Endothelial cell of umbilical vein (primary cell): ENCODE data around the gene KLC1. TPM values are rescaled to one million over a fixed set of nuclear protein-coding genes. Genes with fewer than 3 reads are reported as not detected.
A peak's percentile ranks its signal among the peaks of the same experiment; 100 is the strongest.

ENCODE experiments used
- BruUV-seq: library from RNA; stranded (reverse); fragments of 400-500 nt; replicated peaks from 2 replicates; lab custom pipeline; 2021; lab: Mats Ljungman, UMichigan
- CTCF ChIA-PET: fragments of 300-600, 350-600 bp; sonication (Branson Sonifier 250); formaldehyde crosslinking; loops from one replicate; lab custom pipeline; 2021; ENCODE audit warnings: antibody characterized with exemption, inconsistent platforms; lab: Charles Lee
- POLR2A ChIA-PET: fragments of 300-600, 350-600 bp; sonication (Branson Sonifier 250); formaldehyde crosslinking; loops from one replicate; lab custom pipeline; 2021; ENCODE audit warnings: antibody characterized with exemption, inconsistent platforms; lab: Charles Lee
- DNase-seq: peaks from one replicate; pipeline ENCODE4 v3.0.0-alpha.2; 2011; ENCODE audit warnings: low read depth, low spot score
- FAIRE-seq: peaks from 2 replicates; lab custom pipeline; 2011; peaks lifted over from hg19 to GRCh38; lab: Jason Lieb, UNC
- H2AFZ ChIP-seq: 2 replicates; pipeline ENCODE4 v1.6.0; 2012; ENCODE audit warnings: low read depth, low read length, control low read depth, inconsistent platforms
- H3K27ac ChIP-seq: 2 replicates; pipeline ENCODE4 v1.5.1; 2011; ENCODE audit warnings: low read depth, mild to moderate bottlenecking, control low read depth, low read length, moderate library complexity; ENCODE audit not compliant: insufficient read depth
- H3K27me3 ChIP-seq, 2 experiments: 2 replicates each; pipeline versions ENCODE4 v1.6.0 to v1.6.1; 2011; ENCODE audit warnings: low read length in 2 of 2, mixed read lengths in 1 of 2; ENCODE audit not compliant: control insufficient read depth in 2 of 2, insufficient read depth in 2 of 2
- H3K36me3 ChIP-seq, 2 experiments: 2 replicates in 1 of 2; 3 replicates in 1 of 2; pipeline ENCODE4 v1.5.1; 2011; ENCODE audit warnings: low read length in 2 of 2, mild to moderate bottlenecking in 1 of 2, moderate library complexity in 1 of 2; ENCODE audit not compliant: control insufficient read depth in 2 of 2, insufficient read depth in 2 of 2; ENCODE audit errors: extremely low read depth in 1 of 2
- H3K4me1 ChIP-seq: 3 replicates; pipeline ENCODE4 v1.5.1; 2011; ENCODE audit warnings: mild to moderate bottlenecking, low read length; ENCODE audit not compliant: control insufficient read depth, insufficient read depth; ENCODE audit errors: extremely low read depth
- H3K4me2 ChIP-seq: 2 replicates; pipeline ENCODE4 v1.6.1; 2011; ENCODE audit warnings: low read length, control low read depth, mixed read lengths; ENCODE audit not compliant: insufficient read depth
- H3K4me3 ChIP-seq, 3 experiments: fragments of 200-600 bp in 1 of 3; sonication (generic), shearing (Covaris generic) in 1 of 3; replicated peaks in 1 of 3; 2 replicates each; pipeline ENCODE4 v1.5.1; 2011 to 2016; ENCODE audit warnings: control low read depth in 3 of 3, low read length in 3 of 3, mild to moderate bottlenecking in 2 of 3, inconsistent platforms in 1 of 3, low read depth in 1 of 3, moderate library complexity in 1 of 3; ENCODE audit not compliant: insufficient read depth in 1 of 3
- H3K79me2 ChIP-seq: 2 replicates; pipeline ENCODE4 v1.6.0; 2012; ENCODE audit warnings: low read length, inconsistent platforms; ENCODE audit not compliant: control insufficient read depth, insufficient read depth
- H3K9ac ChIP-seq: replicated peaks from 2 replicates; pipeline ENCODE3; 2011; ENCODE audit warnings: low read length, control low read depth; ENCODE audit not compliant: insufficient read depth; ENCODE audit errors: extremely low read depth
- H3K9me1 ChIP-seq: replicated peaks from 3 replicates; pipeline ENCODE4 v1.6.0; 2011; ENCODE audit warnings: mild to moderate bottlenecking, low read length; ENCODE audit not compliant: control insufficient read depth, insufficient read depth; ENCODE audit errors: extremely low read depth
- H3K9me3 ChIP-seq: replicated peaks from 2 replicates; pipeline ENCODE4 v1.5.1; 2012; ENCODE audit warnings: low read length, inconsistent platforms; ENCODE audit not compliant: control insufficient read depth, insufficient read depth
- H4K20me1 ChIP-seq: replicated peaks from 2 replicates; pipeline ENCODE3; 2011; ENCODE audit warnings: mild to moderate bottlenecking, low read length; ENCODE audit not compliant: control insufficient read depth, insufficient read depth; ENCODE audit errors: extremely low read depth
- CTCF ChIP-seq, 2 donors: IDR thresholded peaks; 1 replicate in 1 of 2; 2 replicates in 1 of 2; pipeline ENCODE4 v1.5.1; 2011; ENCODE audit warnings: low read length in 2 of 2, mild to moderate bottlenecking in 2 of 2, moderate library complexity in 2 of 2, control low read depth in 1 of 2, inconsistent platforms in 1 of 2, low read depth in 1 of 2; ENCODE audit not compliant: insufficient read depth in 1 of 2; ENCODE audit errors: extremely low read depth in 1 of 2
- MAX ChIP-seq: IDR thresholded peaks from 2 replicates; pipeline ENCODE4 v1.6.1; 2011; ENCODE audit not compliant: insufficient read depth, insufficient read length
- MYC ChIP-seq: IDR thresholded peaks from one replicate; pipeline ENCODE4 v1.6.1; 2011; ENCODE audit warnings: mild to moderate bottlenecking, low read depth, low read length
- POLR2A ChIP-seq: IDR thresholded peaks from 2 replicates; pipeline ENCODE4 v1.6.1; 2012; ENCODE audit warnings: low read depth, mild to moderate bottlenecking, control low read depth, low read length
- dilution Hi-C: fragments of 300-500 bp; cut with MboI; formaldehyde crosslinking; loops from one replicate; pipeline ENCODE4 v1.15.0; 2019; ENCODE audit warnings: low sequenced_read_pairs; ENCODE audit not compliant: extremely low pct_ligation_motif_present
- intact Hi-C: fragments of 100-400 bp; cut with micrococcal nuclease; formaldehyde crosslinking; loops from one replicate; pipeline ENCODE4 v1.10.0; 2022
- polyA plus RNA-seq, 4 experiments: library from polyadenylated mRNA; depleted of rRNA in 3 of 4; stranded (reverse) in 3 of 4; unstranded in 1 of 4; fragments of >200 nt; gene quantifications; 2 replicates each; pipeline versions ENCODE4 v1.2.1 to v1.2.3, GENCODE V29; 2011 to 2012; ENCODE audit warnings: missing spikeins in 1 of 4
- total RNA-seq: library from RNA; stranded (reverse); gene quantifications from 2 replicates; pipeline ENCODE4 v1.2.3, GENCODE V29; 2021

KLC1 gene
- total and polyA plus RNA-seq, 2 donors (not counting 3 experiments of a cell fraction or from before 2014, with no cell fraction given) = 124 to 233 TPM

- no peaks in the 10 kb centered on the region for H3K9me1 ChIP-seq
- ChIA-PET CTCF (interaction anchor here (0.5 to 2.0 kb wide), 15 partner anchors 10 to 110 kb away, joined by 3 to 17 read pairs (median 4); partner anchors contain the start of genes XRCC3 and ZFYVE21), POLR2A (no interaction called here)
- H3K27ac ChIP-seq = no peak overlapping the region
- no peaks in the 10 kb centered on the region for H3K4me1 ChIP-seq
- H3K36me3 ChIP-seq = peaks cover 27 to 47% of the 10 kb centered on the region in 2 experiments
- H4K20me1 ChIP-seq = no peaks in the 10 kb centered on the region
- no peak overlapping the region for H2AFZ ChIP-seq
- no TSS peak for BruUV-seq
- no peak overlapping the region for H3K9ac ChIP-seq
- H3K79me2 ChIP-seq = peaks cover 4% of the 10 kb centered on the region
- H3K9me3 ChIP-seq = no peaks in the 10 kb centered on the region
- DNase-seq (peak; percentile 66), FAIRE-seq (peak; percentile 79)
- no peaks in the 10 kb centered on the region for H3K27me3 ChIP-seq
- no peak overlapping the region for H3K4me3 ChIP-seq
- no peak overlapping the region for H3K4me2 ChIP-seq
- dilution Hi-C loops (no loop called here), intact Hi-C loops (loop anchor here (1.0 kb wide), 1 partner anchor 107 kb away; no protein-coding TSS in a partner anchor)
- TF ChIP-seq CTCF (IDR thresholded peaks at IDR 0.05; ENCODE audit: extremely low read depth in 1 of 2, insufficient read depth in 1 of 2, low read depth in 1 of 2, low read length in 2 of 2) (peak; percentile 62 to 83), POLR2A (no peak), MAX (peak; percentile 87), MYC (peak; percentile 97)
Observed at GRCh38 chr14:103679351-103679750, 50.3 kb downstream of the KLC1 start.
